Heart left ventricle (tissue), 16 donors: Measurements from ENCODE around the gene ING5. TPM values are rescaled to one million over a fixed set of nuclear protein-coding genes. Genes with fewer than 3 reads are reported as not detected.
A peak's percentile ranks its signal among the peaks of the same experiment; 100 is the strongest.

Source experiments
- ATAC-seq, 4 donors: fragments of 200-7000 bp; cut with Tn5 transposase; one replicate each; pipeline ENCODE4 v1.9.1; 2020 to 2022; ENCODE audit warnings: moderate library complexity in 4 of 4, mild to moderate bottlenecking in 3 of 4, moderate number of reproducible peaks in 1 of 4
- DNase-seq, 5 donors: peaks; one replicate each; pipeline ENCODE4 v3.0.0-alpha.2; 2020
- H3K27ac ChIP-seq, 12 donors: fragments of 200-600 bp; sonication (generic) in 4 of 12; one replicate each; pipeline versions ENCODE4 v1.5.0 to v1.8.0; 2016 to 2022; ENCODE audit warnings: mild to moderate bottlenecking in 2 of 12
- H3K27me3 ChIP-seq, 9 donors: fragments of 200-600 bp; sonication (generic) in 2 of 9; one replicate each; pipeline versions ENCODE4 v1.5.1 to v1.8.0; 2016 to 2022; ENCODE audit warnings: mild to moderate bottlenecking in 3 of 9
- H3K36me3 ChIP-seq, 9 donors: fragments of 200-600 bp; sonication (generic) in 2 of 9; one replicate each; pipeline versions ENCODE4 v1.5.0 to v1.8.0; 2018 to 2022; ENCODE audit warnings: mild to moderate bottlenecking in 2 of 9
- H3K4me1 ChIP-seq, 12 donors: fragments of 200-600 bp; sonication (generic) in 4 of 12; one replicate each; pipeline versions ENCODE4 v1.5.0 to v1.8.0; 2016 to 2022; ENCODE audit warnings: mild to moderate bottlenecking in 3 of 12
- H3K4me3 ChIP-seq, 12 donors: fragments of 200-600 bp; sonication (generic) in 4 of 12; one replicate each; pipeline versions ENCODE4 v1.5.0 to v1.8.0; 2017 to 2022; ENCODE audit warnings: mild to moderate bottlenecking in 9 of 12, moderate library complexity in 4 of 12
- H3K9me3 ChIP-seq, 12 donors: fragments of 200-600 bp; sonication (generic) in 4 of 12; one replicate each; pipeline versions ENCODE4 v1.5.0 to v1.8.0; 2016 to 2022; ENCODE audit warnings: mild to moderate bottlenecking in 1 of 12
- POLR2A ChIP-seq, 2 donors: fragments of 450-650 bp; IDR thresholded peaks; one replicate each; pipeline ENCODE4 v1.6.1; 2017; ENCODE audit warnings: antibody characterized with exemption in 2 of 2, mild to moderate bottlenecking in 2 of 2, moderate library complexity in 2 of 2
- WGBS, 4 donors: extraction: QIAGEN DNeasy Blood & Tissue Kit in 2 of 4; methylation state at CpG; one replicate each; pipeline versions ENCODE4 v1.1.5 to v1.1.7; 2013 to 2018; 5-methylcytosine and 5-hydroxymethylcytosine counted together
- intact Hi-C, 10 donors: fragments of 100-400 bp; cut with DNase I; formaldehyde crosslinking; loops; one replicate each; pipeline versions ENCODE4 v1.11.1 to v1.14.2; 2022
- polyA plus RNA-seq, 2 donors: library from polyadenylated mRNA; stranded (reverse); fragments of 200-250 nt; gene quantifications; one replicate each; pipeline ENCODE4 v1.2.3, GENCODE V29; 2013
- total RNA-seq, 9 donors: library from RNA; depleted of rRNA in 2 of 9; stranded (reverse); fragments of >200 nt in 2 of 9; fragmentation: NEBNext Ultra II Directional in 3 of 9; extraction: Animal tissue kit (Norgen Biotek cat#: 25700) in 3 of 9; gene quantifications; one replicate each; pipeline versions ENCODE4 v1.1.0 to v1.2.4, GENCODE V29; 2016 to 2023
- TF ChIP-seq, protein P1 (sequence below), 12 donors: fragments of 200-600 bp; sonication (generic) in 4 of 12; IDR thresholded peaks; one replicate each; pipeline versions ENCODE4 v1.5.0 to v1.8.0; 2018 to 2022; ENCODE audit warnings: antibody characterized with exemption in 12 of 12, mild to moderate bottlenecking in 5 of 12
- donor health status: ischemic (EF 13 %, LVEDD 7.1; RV severe dilation, severe dysfunction).
- donor health status: healthy with polysubstance abuse.
- donor health status: DM: no; HTN: yes; CAD: no.
- donor health status: DM: no; HTN: no; CAD: no.
- donor health status: ischemic (EF 25% LVEDD 6.9; RV normal size, moderate dysfunction).
- donor health status: ischemic (EF 25% LVEDD 5.7; RV mildly dilated, moderate dysfunction).
- donor health status: healthy.
- donor health status: DM: yes; HTN: yes; CAD: no.
- donor health status: ischemic (EF 35%, LVEDD 5.7; RV mildly dilated, moderate dysfunction).
- donor health status: nonischemic (EF 11% LVEDD 7.7; RV severe dilation, severe dysfunction).
- donor health status: DM: yes; HTN: yes; CAD: no.
- donor health status: PGD.
- donor health status: ischemic (EF 29% LVEDD 5.4; RV normal size, mild dysfunction).
- donor health status: nonischemic (EF 23%, LVEDD 6.1; RV moderate dilation, normal function).

The ING5 gene
- total and polyA plus RNA-seq, 11 donors: 11.8 to 29.3 (median 18.2) TPM

DNA sequence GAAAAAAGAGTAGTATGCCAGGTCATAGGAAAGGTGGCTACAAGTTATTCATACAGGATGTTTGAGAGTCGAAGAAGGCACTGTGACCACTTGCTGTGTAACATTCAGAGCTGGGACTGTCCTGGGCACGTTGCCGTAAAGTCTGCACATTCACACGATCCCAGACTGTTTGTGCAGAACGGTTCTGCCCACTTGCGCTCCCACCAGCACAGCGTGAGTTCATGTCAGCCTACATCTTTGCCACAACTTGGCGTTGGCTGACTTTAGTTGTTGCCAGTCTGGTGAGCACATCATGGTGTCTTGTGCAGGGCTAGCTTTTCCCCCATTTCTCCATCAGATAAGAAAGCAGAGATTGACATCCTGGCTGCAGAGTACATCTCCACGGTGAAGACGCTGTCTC lies 7.0 kb downstream of the ING5 start:
- intact Hi-C loops: loop anchor here in 1 of 10 donors (10.0 kb wide), 1 partner anchor 166 kb away; no protein-coding TSS in a partner anchor
- Histone ChIP-seq H3K4me1 (no peaks in the 10 kb centered on the region), H3K4me3 (no peak overlapping the region), H3K27me3 (no peaks in the 10 kb centered on the region), H3K27ac (no peak overlapping the region), H3K9me3 (peaks cover 0 to 7% (median 0%) of the 10 kb centered on the region in 12 donors), H3K36me3 (peaks cover 0 to 94% (median 88%) of the 10 kb centered on the region in 9 donors)
- no peak for TF ChIP-seq POLR2A (IDR thresholded peaks at IDR 0.05)
- TF ChIP-seq, protein P1, sequence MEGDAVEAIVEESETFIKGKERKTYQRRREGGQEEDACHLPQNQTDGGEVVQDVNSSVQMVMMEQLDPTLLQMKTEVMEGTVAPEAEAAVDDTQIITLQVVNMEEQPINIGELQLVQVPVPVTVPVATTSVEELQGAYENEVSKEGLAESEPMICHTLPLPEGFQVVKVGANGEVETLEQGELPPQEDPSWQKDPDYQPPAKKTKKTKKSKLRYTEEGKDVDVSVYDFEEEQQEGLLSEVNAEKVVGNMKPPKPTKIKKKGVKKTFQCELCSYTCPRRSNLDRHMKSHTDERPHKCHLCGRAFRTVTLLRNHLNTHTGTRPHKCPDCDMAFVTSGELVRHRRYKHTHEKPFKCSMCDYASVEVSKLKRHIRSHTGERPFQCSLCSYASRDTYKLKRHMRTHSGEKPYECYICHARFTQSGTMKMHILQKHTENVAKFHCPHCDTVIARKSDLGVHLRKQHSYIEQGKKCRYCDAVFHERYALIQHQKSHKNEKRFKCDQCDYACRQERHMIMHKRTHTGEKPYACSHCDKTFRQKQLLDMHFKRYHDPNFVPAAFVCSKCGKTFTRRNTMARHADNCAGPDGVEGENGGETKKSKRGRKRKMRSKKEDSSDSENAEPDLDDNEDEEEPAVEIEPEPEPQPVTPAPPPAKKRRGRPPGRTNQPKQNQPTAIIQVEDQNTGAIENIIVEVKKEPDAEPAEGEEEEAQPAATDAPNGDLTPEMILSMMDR (IDR thresholded peaks at IDR 0.05): no peak
- 84 to 89% (median 85%) methylated on average over 10 of the region's 10 CpGs for WGBS, 4 donors
- DNase-seq: no peak
- no peak for ATAC-seq

DNA sequence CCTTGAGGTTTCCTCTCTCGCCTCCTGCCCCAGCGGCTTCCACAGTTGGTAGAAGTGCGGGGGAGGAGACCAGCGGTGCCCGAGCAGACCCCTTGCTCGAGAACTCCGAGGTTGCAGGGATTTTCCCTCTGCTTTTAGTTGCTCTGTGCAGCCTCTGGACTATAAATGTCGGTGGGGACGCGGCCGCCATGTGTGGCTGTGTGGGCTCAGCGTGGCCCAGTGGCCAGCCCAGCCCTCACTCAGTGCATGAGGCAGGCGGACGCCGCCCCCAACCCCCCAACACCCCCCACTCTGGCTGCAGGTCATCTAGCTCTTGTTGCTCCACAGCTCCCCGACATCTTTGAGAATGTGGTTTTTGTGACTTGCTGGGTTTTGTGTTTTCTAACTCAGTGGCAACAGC lies 17.3 kb downstream of the ING5 start:
- intact Hi-C loops: no loop called here
- TF ChIP-seq, protein P1 (IDR thresholded peaks at IDR 0.05): no peak
- TF ChIP-seq POLR2A (IDR thresholded peaks at IDR 0.05): no peak
- Histone ChIP-seq H3K27me3 (no peaks in the 10 kb centered on the region), H3K4me3 (no peak overlapping the region), H3K9me3 (peaks cover 0 to 8% (median under 1%) of the 10 kb centered on the region in 12 donors), H3K36me3 (peaks cover 0 to 92% (median 73%) of the 10 kb centered on the region in 9 donors), H3K27ac (no peak overlapping the region), H3K4me1 (no peaks in the 10 kb centered on the region)
- ATAC-seq (no peak), DNase-seq (no peak)
- WGBS, 4 donors: 94 to 97% (median 96%) methylated on average over 16 of the region's 16 CpGs

GRCh38 chr2:241720099-241720498 lies 18.3 kb downstream of the ING5 start:
- peaks cover 0 to 5% (median 0%) of the 10 kb centered on the region in 12 donors for H3K9me3 ChIP-seq
- H3K4me1 ChIP-seq: no peaks in the 10 kb centered on the region
- 93 to 98% (median 94%) methylated on average over 16 to 19 of the region's 19 CpGs for WGBS, 4 donors
- H3K4me3 ChIP-seq: no peak overlapping the region
- DNase-seq (no peak), ATAC-seq (peak in 1 of 4 donors; percentile 7)
- H3K36me3 ChIP-seq: peaks cover 0 to 92% (median 72%) of the 10 kb centered on the region in 9 donors
- intact Hi-C loops: no loop called here
- no peaks in the 10 kb centered on the region for H3K27me3 ChIP-seq
- no peak for TF ChIP-seq POLR2A (IDR thresholded peaks at IDR 0.05)
- TF ChIP-seq, protein P1 (IDR thresholded peaks at IDR 0.05): no peak
- H3K27ac ChIP-seq: no peak overlapping the region

DNA sequence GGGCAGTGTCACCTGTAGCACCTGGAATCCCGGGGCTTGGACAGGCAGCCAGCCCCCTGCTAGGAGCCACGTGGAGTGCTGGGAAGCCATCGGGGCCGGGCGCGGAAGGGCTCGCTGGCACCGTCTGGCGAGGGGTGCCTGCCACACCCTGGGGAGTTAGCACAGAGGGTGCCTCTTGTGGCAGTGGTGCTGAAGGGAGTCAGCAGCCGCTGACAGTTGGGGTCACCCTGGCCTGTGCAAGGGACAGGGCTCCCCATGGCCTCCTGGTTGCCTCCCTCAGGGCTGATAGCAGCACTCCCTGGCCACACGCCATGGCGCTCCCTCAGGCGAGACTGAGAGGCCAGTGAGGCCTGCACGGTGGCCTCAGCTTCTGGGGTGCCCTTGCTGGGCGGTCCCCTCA lies 18.7 kb downstream of the ING5 start:
- H3K27me3 ChIP-seq: no peaks in the 10 kb centered on the region
- intact Hi-C loops: no loop called here
- H3K4me3 ChIP-seq: no peak overlapping the region
- peaks cover 0 to 90% (median 75%) of the 10 kb centered on the region in 9 donors for H3K36me3 ChIP-seq
- H3K27ac ChIP-seq: no peak overlapping the region
- WGBS, 4 donors: 89 to 94% (median 91%) methylated on average over 10 to 15 of the region's 15 CpGs
- H3K9me3 ChIP-seq: peaks cover 0 to 5% (median 0%) of the 10 kb centered on the region in 12 donors
- peak in 1 of 5 donors; percentile 20 for DNase-seq
- no peaks in the 10 kb centered on the region for H3K4me1 ChIP-seq
- TF ChIP-seq, protein P1 (IDR thresholded peaks at IDR 0.05): no peak
- no peak for TF ChIP-seq POLR2A (IDR thresholded peaks at IDR 0.05)
- ATAC-seq: peak in 1 of 4 donors; percentile 5
